ENCODE measurements around the gene AKR1B1.

AKR1B1 gene

DNA sequence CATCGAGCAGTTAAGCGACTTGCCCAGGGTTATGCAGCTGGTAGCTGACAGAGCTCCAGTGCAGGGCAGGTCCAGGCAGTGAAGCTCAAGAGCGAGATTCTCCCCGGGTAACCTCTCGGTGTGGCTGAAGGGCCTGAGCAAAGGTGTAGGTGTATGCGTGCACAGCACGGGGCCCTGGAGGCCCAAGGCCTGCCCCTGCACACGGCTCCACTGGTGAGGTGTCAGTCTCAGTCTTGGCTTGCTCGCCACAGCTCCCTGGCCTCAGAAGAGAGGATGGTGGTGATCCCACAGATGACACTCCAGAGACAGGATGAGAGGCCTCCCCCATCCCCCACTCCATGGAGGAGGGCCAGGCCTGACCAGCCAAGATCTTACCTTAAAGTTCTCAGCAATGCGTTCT is 12.0 kb downstream of the AKR1B1 start:
- H3K9me3 ChIP-seq (ENCODE audit: control insufficient read depth in 2 of 2, low read length in 2 of 2), result no peaks in the 10 kb centered on the region
- peaks cover 9 to 11% of the 10 kb centered on the region in 2 donors for H3K4me1 ChIP-seq (ENCODE audit: control insufficient read depth in 2 of 2, insufficient read depth in 2 of 2, low read length in 2 of 2)
- no peaks in the 10 kb centered on the region for H3K27me3 ChIP-seq (ENCODE audit: control insufficient read depth in 2 of 2, insufficient read depth in 2 of 2, low read length in 2 of 2)
- H3K4me3 ChIP-seq (ENCODE audit: low read length in 2 of 2), result no peak overlapping the region
- H3K9ac ChIP-seq (ENCODE audit: low read depth in 1 of 2, low read length in 2 of 2), result no peak overlapping the region
- peaks cover 19 to 49% of the 10 kb centered on the region in 2 donors for H3K36me3 ChIP-seq (ENCODE audit: control insufficient read depth in 2 of 2, insufficient read depth in 2 of 2, low read length in 2 of 2)
- H3K27ac ChIP-seq (ENCODE audit: low read depth in 2 of 2, low read length in 2 of 2), result no peak overlapping the region

DNA sequence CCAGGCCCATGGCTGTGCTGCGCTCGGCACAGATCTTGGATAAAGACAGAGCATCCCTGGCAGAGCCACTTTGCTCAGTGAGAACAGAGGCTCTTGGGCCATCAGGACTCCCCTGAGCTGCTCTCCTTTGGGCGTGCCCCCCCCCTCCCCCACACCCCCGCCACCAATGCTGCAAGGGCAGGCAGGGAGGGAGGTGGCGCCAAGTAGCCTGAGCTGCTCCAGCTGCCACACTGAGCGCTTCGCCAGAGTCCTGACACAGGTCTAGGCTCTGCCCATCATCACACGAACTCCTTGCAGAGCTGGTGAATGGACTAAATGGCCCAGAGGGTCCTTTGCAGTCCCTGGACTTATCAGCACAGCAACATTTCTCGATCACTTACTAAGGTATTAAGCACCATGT is 12.5 kb downstream of the AKR1B1 start:
- Histone ChIP-seq H3K4me3 (ENCODE audit: low read length in 2 of 2) (no peak overlapping the region), H3K9me3 (ENCODE audit: control insufficient read depth in 2 of 2, low read length in 2 of 2) (no peaks in the 10 kb centered on the region), H3K27me3 (ENCODE audit: control insufficient read depth in 2 of 2, insufficient read depth in 2 of 2, low read length in 2 of 2) (no peaks in the 10 kb centered on the region), H3K27ac (ENCODE audit: low read depth in 2 of 2, low read length in 2 of 2) (no peak overlapping the region), H3K36me3 (ENCODE audit: control insufficient read depth in 2 of 2, insufficient read depth in 2 of 2, low read length in 2 of 2) (peaks cover 19 to 49% of the 10 kb centered on the region in 2 donors), H3K4me1 (ENCODE audit: control insufficient read depth in 2 of 2, insufficient read depth in 2 of 2, low read length in 2 of 2) (peaks cover 9 to 11% of the 10 kb centered on the region in 2 donors), H3K9ac (ENCODE audit: low read depth in 1 of 2, low read length in 2 of 2) (no peak overlapping the region)

DNA sequence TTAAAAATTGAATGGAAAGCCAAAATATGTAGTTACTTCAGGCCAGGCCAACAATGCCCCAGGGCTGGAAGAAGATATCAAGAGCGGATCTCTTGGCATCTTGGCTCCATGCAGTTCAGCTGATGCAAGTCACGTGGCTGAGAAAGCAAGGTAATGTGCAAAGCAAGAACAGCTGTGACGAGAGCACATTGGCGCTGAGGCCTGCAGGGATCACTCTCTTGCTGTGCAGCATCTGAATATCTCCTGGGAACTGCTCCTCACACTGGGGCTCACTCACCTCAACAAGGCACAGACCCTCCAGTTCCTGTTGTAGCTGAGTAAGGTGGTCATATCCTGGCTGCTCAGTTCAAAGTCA is 14.0 kb downstream of the AKR1B1 start:
- Histone ChIP-seq H3K27me3 (ENCODE audit: control insufficient read depth in 2 of 2, insufficient read depth in 2 of 2, low read length in 2 of 2) (no peaks in the 10 kb centered on the region), H3K4me3 (ENCODE audit: low read length in 2 of 2) (no peak overlapping the region), H3K4me1 (ENCODE audit: control insufficient read depth in 2 of 2, insufficient read depth in 2 of 2, low read length in 2 of 2) (peaks cover 0 to under 1% of the 10 kb centered on the region in 2 donors), H3K9me3 (ENCODE audit: control insufficient read depth in 2 of 2, low read length in 2 of 2) (no peaks in the 10 kb centered on the region), H3K27ac (ENCODE audit: low read depth in 2 of 2, low read length in 2 of 2) (no peak overlapping the region), H3K36me3 (ENCODE audit: control insufficient read depth in 2 of 2, insufficient read depth in 2 of 2, low read length in 2 of 2) (peaks cover 19 to 45% of the 10 kb centered on the region in 2 donors), H3K9ac (ENCODE audit: low read depth in 1 of 2, low read length in 2 of 2) (no peak overlapping the region)

DNA sequence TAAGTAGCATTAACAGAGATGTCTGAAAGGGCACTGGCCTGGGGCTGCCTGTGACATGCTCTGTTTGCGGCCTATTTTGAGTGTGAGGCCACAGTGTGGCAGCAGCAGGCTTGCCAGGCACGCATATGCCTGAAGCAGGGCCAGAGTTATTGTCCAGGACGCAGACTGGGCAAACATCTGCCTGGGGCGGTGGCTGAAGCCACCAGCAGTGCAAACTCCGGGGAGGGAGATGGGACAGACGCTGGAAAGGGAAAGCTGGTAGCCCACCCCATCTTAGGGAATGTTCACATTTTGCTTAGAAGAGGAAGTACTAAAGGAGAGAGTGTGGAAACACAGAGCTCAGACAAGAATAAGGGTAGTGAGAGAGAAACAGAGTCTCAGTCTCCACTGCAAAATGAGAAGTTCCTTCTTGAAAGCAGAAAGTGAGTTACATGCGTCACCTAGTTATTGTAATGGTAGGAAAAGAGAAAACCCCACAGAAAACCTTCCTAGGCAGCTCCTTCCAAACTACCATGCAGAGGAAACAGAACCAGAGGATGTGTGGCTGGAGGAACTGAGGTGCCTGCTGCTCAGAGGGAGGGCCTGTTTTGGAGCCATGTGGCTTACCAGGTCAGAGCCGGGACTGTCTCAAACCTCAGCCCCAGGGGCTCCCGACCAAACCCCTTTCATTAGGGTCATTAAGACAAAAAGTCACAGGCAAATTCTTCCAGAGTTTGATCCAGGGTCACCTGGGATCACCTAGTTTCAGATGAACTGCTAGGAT is 14.5 kb downstream of the AKR1B1 start:
- Histone ChIP-seq H3K4me1 (ENCODE audit: control insufficient read depth in 2 of 2, insufficient read depth in 2 of 2, low read length in 2 of 2) (no peaks in the 10 kb centered on the region), H3K27me3 (ENCODE audit: control insufficient read depth in 2 of 2, insufficient read depth in 2 of 2, low read length in 2 of 2) (no peaks in the 10 kb centered on the region), H3K36me3 (ENCODE audit: control insufficient read depth in 2 of 2, insufficient read depth in 2 of 2, low read length in 2 of 2) (peaks cover 19 to 45% of the 10 kb centered on the region in 2 donors), H3K9ac (ENCODE audit: low read depth in 1 of 2, low read length in 2 of 2) (no peak overlapping the region), H3K27ac (ENCODE audit: low read depth in 2 of 2, low read length in 2 of 2) (no peak overlapping the region), H3K9me3 (ENCODE audit: control insufficient read depth in 2 of 2, low read length in 2 of 2) (no peaks in the 10 kb centered on the region), H3K4me3 (ENCODE audit: low read length in 2 of 2) (no peak overlapping the region)

DNA sequence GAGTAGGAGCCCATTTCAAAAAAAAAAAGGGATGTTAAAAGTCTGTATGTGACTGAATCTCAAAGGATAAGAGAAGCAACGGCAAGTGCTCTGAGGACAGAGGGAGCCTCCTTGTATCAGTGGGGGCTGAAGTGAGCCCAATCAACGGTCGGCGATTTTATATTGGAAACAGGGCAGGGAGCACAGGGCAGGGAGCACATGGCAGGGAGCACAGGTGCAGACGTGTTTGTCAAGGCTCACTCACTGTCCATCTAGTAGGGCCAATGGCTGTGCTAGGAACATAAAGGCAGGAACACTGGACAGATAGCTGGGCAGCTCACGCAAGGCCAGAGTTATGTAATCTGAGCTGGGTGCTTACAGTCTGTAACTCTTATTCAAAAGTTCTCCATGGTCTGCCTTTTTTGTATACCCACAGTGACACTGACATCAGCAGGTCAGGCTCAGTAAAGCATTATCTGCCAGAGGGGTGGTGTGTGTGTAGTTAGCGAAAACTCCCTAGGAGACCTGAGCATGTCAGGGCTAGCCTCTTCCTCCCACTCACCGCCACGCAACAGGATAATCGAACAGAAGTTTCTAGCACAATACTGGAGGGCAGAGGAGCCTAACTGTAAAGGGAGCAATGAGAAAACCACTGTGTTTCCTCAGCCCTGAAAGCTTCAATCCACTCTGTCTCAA is 15.4 kb downstream of the AKR1B1 start:
- peaks cover 19 to 45% of the 10 kb centered on the region in 2 donors for H3K36me3 ChIP-seq (ENCODE audit: control insufficient read depth in 2 of 2, insufficient read depth in 2 of 2, low read length in 2 of 2)
- H3K9ac ChIP-seq (ENCODE audit: low read depth in 1 of 2, low read length in 2 of 2), result no peak overlapping the region
- peak overlapping the region in 1 of 2 donors; percentile 5 for H3K27ac ChIP-seq (ENCODE audit: low read depth in 2 of 2, low read length in 2 of 2)
- H3K27me3 ChIP-seq (ENCODE audit: control insufficient read depth in 2 of 2, insufficient read depth in 2 of 2, low read length in 2 of 2), result no peaks in the 10 kb centered on the region
- H3K4me3 ChIP-seq (ENCODE audit: low read length in 2 of 2), result no peak overlapping the region
- no peaks in the 10 kb centered on the region for H3K4me1 ChIP-seq (ENCODE audit: control insufficient read depth in 2 of 2, insufficient read depth in 2 of 2, low read length in 2 of 2)
- no peaks in the 10 kb centered on the region for H3K9me3 ChIP-seq (ENCODE audit: control insufficient read depth in 2 of 2, low read length in 2 of 2)

DNA sequence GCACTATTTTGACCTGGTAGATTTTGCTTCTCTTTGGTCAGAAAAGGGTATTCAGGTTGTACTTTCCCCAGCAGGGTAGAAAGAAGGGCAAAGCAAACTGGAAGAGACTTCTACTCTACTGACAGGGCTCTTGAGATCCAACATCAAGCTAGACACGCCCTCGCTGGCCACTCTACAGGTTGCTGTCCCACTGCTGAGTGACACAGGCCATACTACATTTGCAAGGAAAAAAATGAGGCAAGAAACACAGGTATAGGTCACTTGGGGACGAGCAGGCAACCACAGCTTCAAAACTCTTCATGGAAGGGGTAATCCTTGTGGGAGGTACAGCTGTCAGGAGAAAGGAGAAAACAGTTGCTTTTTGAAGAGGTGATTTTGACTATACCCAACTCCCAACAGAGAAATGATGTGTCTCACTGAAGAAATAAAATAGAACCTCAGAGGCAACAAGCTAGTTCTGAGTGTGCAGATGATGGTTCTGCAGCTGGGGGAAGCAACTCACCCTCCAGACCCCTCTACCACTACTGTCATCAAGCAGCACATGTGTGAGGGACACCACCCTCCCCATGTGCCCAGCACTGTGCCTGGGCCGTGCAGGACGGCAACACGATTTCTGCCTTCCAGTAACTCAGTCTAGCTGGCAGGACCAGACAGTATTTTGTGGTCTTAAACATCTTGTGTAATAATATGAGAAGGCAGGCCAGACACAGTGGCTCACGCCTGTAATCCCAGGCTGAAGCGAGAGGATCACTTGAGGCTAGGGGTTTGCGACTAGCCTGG is 16.3 kb downstream of the AKR1B1 start:
- Histone ChIP-seq H3K9me3 (ENCODE audit: control insufficient read depth in 2 of 2, low read length in 2 of 2) (no peaks in the 10 kb centered on the region), H3K27me3 (ENCODE audit: control insufficient read depth in 2 of 2, insufficient read depth in 2 of 2, low read length in 2 of 2) (no peaks in the 10 kb centered on the region), H3K4me1 (ENCODE audit: control insufficient read depth in 2 of 2, insufficient read depth in 2 of 2, low read length in 2 of 2) (no peaks in the 10 kb centered on the region), H3K9ac (ENCODE audit: low read depth in 1 of 2, low read length in 2 of 2) (no peak overlapping the region), H3K36me3 (ENCODE audit: control insufficient read depth in 2 of 2, insufficient read depth in 2 of 2, low read length in 2 of 2) (peaks cover 15 to 36% of the 10 kb centered on the region in 2 donors), H3K4me3 (ENCODE audit: low read length in 2 of 2) (no peak overlapping the region), H3K27ac (ENCODE audit: low read depth in 2 of 2, low read length in 2 of 2) (no peak overlapping the region)

DNA sequence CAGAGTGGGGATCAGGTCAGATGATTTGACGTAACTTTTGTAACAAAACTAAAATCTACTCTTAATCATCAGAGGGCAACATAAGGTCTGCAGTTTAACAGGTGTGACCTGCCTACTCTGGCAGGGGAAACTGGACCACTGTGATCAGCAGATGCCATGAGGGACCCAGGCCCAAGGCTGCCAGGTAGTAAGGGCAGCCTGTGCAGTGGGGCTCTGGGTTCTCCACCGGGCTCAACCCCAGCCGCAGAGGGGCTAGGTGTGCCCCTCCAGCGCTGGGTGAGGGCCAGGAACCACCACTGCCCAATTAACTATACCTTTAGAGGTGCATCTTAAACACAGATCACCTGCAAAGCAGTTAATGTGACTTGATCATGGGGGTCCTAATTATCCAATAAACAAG is 17.6 kb downstream of the AKR1B1 start:
- no peaks in the 10 kb centered on the region for H3K9me3 ChIP-seq (ENCODE audit: control insufficient read depth in 2 of 2, low read length in 2 of 2)
- no peak overlapping the region for H3K27ac ChIP-seq (ENCODE audit: low read depth in 2 of 2, low read length in 2 of 2)
- H3K4me1 ChIP-seq (ENCODE audit: control insufficient read depth in 2 of 2, insufficient read depth in 2 of 2, low read length in 2 of 2), result no peaks in the 10 kb centered on the region
- no peak overlapping the region for H3K4me3 ChIP-seq (ENCODE audit: low read length in 2 of 2)
- H3K27me3 ChIP-seq (ENCODE audit: control insufficient read depth in 2 of 2, insufficient read depth in 2 of 2, low read length in 2 of 2), result no peaks in the 10 kb centered on the region
- peaks cover 4 to 24% of the 10 kb centered on the region in 2 donors for H3K36me3 ChIP-seq (ENCODE audit: control insufficient read depth in 2 of 2, insufficient read depth in 2 of 2, low read length in 2 of 2)
- H3K9ac ChIP-seq (ENCODE audit: low read depth in 1 of 2, low read length in 2 of 2), result no peak overlapping the region

DNA sequence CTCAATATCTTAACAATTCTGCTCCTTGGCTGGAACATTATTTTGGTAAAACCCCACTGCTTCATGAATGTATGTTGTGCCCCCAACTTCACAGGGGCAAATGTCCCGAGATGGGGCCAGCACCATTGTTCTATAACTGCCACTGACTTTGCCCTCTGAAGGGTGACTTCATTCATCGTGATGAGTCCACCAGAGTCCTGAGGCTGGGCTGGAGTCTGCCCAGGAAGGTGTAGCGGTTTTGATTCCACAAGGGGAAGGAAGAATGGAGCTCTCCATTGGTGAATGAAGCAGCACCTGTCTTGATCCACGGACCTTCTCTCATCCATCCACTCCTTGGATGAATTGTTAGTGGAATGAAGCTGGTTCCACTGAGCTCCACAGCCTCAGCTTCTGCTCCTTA is 18.4 kb downstream of the AKR1B1 start:
- Histone ChIP-seq H3K9ac (ENCODE audit: low read depth in 1 of 2, low read length in 2 of 2) (no peak overlapping the region), H3K27ac (ENCODE audit: low read depth in 2 of 2, low read length in 2 of 2) (no peak overlapping the region), H3K9me3 (ENCODE audit: control insufficient read depth in 2 of 2, low read length in 2 of 2) (no peaks in the 10 kb centered on the region), H3K27me3 (ENCODE audit: control insufficient read depth in 2 of 2, insufficient read depth in 2 of 2, low read length in 2 of 2) (no peaks in the 10 kb centered on the region), H3K4me3 (ENCODE audit: low read length in 2 of 2) (no peak overlapping the region), H3K36me3 (ENCODE audit: control insufficient read depth in 2 of 2, insufficient read depth in 2 of 2, low read length in 2 of 2) (peaks cover under 1 to 22% of the 10 kb centered on the region in 2 donors), H3K4me1 (ENCODE audit: control insufficient read depth in 2 of 2, insufficient read depth in 2 of 2, low read length in 2 of 2) (no peaks in the 10 kb centered on the region)

DNA sequence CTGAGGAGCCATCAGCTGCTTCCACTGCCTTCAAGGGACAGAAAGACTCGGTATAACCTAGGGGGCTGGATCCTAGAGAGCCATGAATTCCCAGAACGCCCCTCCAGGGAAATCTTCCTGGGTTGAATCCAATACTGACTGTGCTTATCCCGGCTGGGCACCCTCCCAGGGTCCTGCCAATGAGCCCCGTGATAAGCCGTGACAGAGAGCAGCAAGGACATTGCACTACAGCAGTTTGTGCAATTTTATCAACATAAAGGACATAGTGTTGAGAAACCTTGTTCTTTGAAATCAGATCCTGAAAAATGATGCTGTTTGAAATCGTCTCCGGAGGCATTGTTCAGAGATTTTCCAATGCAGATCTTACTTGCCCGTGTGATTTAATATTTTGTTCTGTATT is 18.8 kb downstream of the AKR1B1 start:
- Histone ChIP-seq H3K36me3 (ENCODE audit: control insufficient read depth in 2 of 2, insufficient read depth in 2 of 2, low read length in 2 of 2) (peaks cover 0 to 22% of the 10 kb centered on the region in 2 donors), H3K4me3 (ENCODE audit: low read length in 2 of 2) (no peak overlapping the region), H3K4me1 (ENCODE audit: control insufficient read depth in 2 of 2, insufficient read depth in 2 of 2, low read length in 2 of 2) (no peaks in the 10 kb centered on the region), H3K9ac (ENCODE audit: low read depth in 1 of 2, low read length in 2 of 2) (no peak overlapping the region), H3K27me3 (ENCODE audit: control insufficient read depth in 2 of 2, insufficient read depth in 2 of 2, low read length in 2 of 2) (no peaks in the 10 kb centered on the region), H3K9me3 (ENCODE audit: control insufficient read depth in 2 of 2, low read length in 2 of 2) (no peaks in the 10 kb centered on the region), H3K27ac (ENCODE audit: low read depth in 2 of 2, low read length in 2 of 2) (no peak overlapping the region)

DNA sequence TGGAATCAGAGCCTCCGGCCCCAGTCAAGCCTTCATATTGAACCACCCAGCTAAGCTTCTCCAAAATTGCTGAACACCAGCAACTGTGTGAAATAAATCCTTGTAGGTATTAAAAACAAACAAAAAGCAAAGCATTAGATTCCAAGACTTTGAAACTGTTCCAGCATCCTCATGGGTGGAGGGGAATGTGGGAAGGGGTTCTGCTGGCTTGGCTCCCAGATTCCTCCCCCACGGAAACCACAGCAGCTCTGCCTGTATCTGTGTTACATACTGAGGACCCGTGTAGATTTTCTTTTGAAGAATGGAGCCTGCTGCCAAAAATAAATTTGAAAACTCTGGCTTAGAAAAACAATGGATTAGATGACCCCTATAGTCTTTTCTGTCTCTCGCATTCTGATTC is 20.0 kb downstream of the AKR1B1 start:
- no peaks in the 10 kb centered on the region for H3K27me3 ChIP-seq (ENCODE audit: control insufficient read depth in 2 of 2, insufficient read depth in 2 of 2, low read length in 2 of 2)
- H3K36me3 ChIP-seq (ENCODE audit: control insufficient read depth in 2 of 2, insufficient read depth in 2 of 2, low read length in 2 of 2), result peaks cover 0 to 14% of the 10 kb centered on the region in 2 donors
- no peak overlapping the region for H3K4me3 ChIP-seq (ENCODE audit: low read length in 2 of 2)
- H3K4me1 ChIP-seq (ENCODE audit: control insufficient read depth in 2 of 2, insufficient read depth in 2 of 2, low read length in 2 of 2), result no peaks in the 10 kb centered on the region
- no peak overlapping the region for H3K9ac ChIP-seq (ENCODE audit: low read depth in 1 of 2, low read length in 2 of 2)
- H3K9me3 ChIP-seq (ENCODE audit: control insufficient read depth in 2 of 2, low read length in 2 of 2), result no peaks in the 10 kb centered on the region
- H3K27ac ChIP-seq (ENCODE audit: low read depth in 2 of 2, low read length in 2 of 2), result no peak overlapping the region

Measured in mucosa of rectum (tissue), 2 donors.